WTC11 (cell line): ENCODE measurements around the gene MRPL9.

ENCODE experiments used
- ATF3 ChIP-seq: sonication (generic); formaldehyde crosslinking; conservative IDR thresholded peaks from 2 replicates; pipeline ENCODE4 v1.8.1; 2022; ENCODE audit warnings: mild to moderate bottlenecking, missing genetic modification reagents
- CTCF ChIP-seq: fragments of 200-600 bp; IDR thresholded peaks from 2 replicates; pipeline ENCODE4 v1.8.0; 2022; ENCODE audit warnings: antibody characterized with exemption
- E2F5 ChIP-seq: sonication (generic); formaldehyde crosslinking; IDR thresholded peaks from 2 replicates; pipeline ENCODE4 v1.8.1; 2022; ENCODE audit warnings: mild to moderate bottlenecking, moderate library complexity, missing genetic modification reagents
- IRF1 ChIP-seq: sonication (generic); formaldehyde crosslinking; IDR thresholded peaks from 2 replicates; pipeline ENCODE4 v1.8.0; 2023; ENCODE audit warnings: missing genetic modification reagents
- KAT7 ChIP-seq: sonication (generic); formaldehyde crosslinking; IDR thresholded peaks from 2 replicates; pipeline ENCODE4 v1.8.1; 2023; ENCODE audit warnings: missing genetic modification reagents, mild to moderate bottlenecking, borderline replicate concordance
- PREB ChIP-seq: sonication (generic); formaldehyde crosslinking; IDR thresholded peaks from 2 replicates; pipeline ENCODE4 v1.8.1; 2022; ENCODE audit warnings: mild to moderate bottlenecking, missing genetic modification reagents, moderate library complexity, borderline replicate concordance
- RELA ChIP-seq: sonication (generic); formaldehyde crosslinking; IDR thresholded peaks from 2 replicates; pipeline ENCODE4 v1.8.1; 2022; ENCODE audit warnings: missing genetic modification reagents, mild to moderate bottlenecking, borderline replicate concordance
- SMAD4 ChIP-seq: sonication (generic); formaldehyde crosslinking; IDR thresholded peaks from 2 replicates; pipeline ENCODE4 v1.8.0; 2022; ENCODE audit warnings: mild to moderate bottlenecking, missing genetic modification reagents
- ZNF671 ChIP-seq: fragments of 250-450 bp; sonication (Bioruptor Pico); IDR thresholded peaks from 2 replicates; pipeline ENCODE4 v1.8.0; 2021; ENCODE audit warnings: mild to moderate bottlenecking
- TF ChIP-seq, protein P1 (sequence below): sonication (generic); formaldehyde crosslinking; IDR thresholded peaks from 2 replicates; pipeline ENCODE4 v1.8.0; 2022; ENCODE audit warnings: mild to moderate bottlenecking, missing genetic modification reagents
- TF ChIP-seq, protein P2 (sequence below): sonication (generic); formaldehyde crosslinking; IDR thresholded peaks from 2 replicates; pipeline ENCODE4 v1.8.0; 2022; ENCODE audit warnings: mild to moderate bottlenecking, missing genetic modification reagents

DNA sequence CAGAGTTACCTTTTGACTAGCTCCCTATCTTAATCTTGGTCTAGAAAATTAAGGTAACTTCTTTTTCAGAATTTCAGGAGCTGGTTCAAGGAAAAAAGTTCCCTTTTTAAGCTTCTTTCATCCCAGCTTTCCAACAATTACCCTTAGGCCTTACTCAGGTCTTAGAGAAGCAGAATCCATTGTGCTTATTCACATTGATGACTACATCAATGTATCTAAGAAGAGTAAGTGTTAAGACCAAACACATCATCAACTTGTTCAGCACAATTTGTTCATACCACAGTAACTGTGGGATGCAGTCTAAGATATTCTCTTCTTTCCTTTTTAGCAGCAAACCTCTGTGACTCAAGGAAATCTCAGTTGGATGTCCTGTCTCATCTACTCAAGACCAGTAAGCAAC, 4.1 kb downstream of the MRPL9 start:
- TF ChIP-seq, protein P1, sequence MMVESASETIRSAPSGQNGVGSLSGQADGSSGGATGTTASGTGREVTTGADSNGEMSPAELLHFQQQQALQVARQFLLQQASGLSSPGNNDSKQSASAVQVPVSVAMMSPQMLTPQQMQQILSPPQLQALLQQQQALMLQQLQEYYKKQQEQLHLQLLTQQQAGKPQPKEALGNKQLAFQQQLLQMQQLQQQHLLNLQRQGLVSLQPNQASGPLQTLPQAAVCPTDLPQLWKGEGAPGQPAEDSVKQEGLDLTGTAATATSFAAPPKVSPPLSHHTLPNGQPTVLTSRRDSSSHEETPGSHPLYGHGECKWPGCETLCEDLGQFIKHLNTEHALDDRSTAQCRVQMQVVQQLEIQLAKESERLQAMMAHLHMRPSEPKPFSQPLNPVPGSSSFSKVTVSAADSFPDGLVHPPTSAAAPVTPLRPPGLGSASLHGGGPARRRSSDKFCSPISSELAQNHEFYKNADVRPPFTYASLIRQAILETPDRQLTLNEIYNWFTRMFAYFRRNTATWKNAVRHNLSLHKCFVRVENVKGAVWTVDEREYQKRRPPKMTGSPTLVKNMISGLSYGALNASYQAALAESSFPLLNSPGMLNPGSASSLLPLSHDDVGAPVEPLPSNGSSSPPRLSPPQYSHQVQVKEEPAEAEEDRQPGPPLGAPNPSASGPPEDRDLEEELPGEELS (CRISPR knock-in tag), result no peak
- TF ChIP-seq CTCF (no peak), ATF3 (CRISPR knock-in tag) (no peak), KAT7 (no peak), E2F5 (CRISPR knock-in tag) (no peak), IRF1 (CRISPR knock-in tag) (no peak), RELA (no peak), ZNF671 (CRISPR knock-in tag) (no peak), PREB (no peak), SMAD4 (CRISPR knock-in tag) (no peak)
- TF ChIP-seq, protein P2, sequence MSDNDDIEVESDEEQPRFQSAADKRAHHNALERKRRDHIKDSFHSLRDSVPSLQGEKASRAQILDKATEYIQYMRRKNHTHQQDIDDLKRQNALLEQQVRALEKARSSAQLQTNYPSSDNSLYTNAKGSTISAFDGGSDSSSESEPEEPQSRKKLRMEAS, result no peak
